ENCODE measurements around the gene KHDRBS2.

Gene KHDRBS2

DNA sequence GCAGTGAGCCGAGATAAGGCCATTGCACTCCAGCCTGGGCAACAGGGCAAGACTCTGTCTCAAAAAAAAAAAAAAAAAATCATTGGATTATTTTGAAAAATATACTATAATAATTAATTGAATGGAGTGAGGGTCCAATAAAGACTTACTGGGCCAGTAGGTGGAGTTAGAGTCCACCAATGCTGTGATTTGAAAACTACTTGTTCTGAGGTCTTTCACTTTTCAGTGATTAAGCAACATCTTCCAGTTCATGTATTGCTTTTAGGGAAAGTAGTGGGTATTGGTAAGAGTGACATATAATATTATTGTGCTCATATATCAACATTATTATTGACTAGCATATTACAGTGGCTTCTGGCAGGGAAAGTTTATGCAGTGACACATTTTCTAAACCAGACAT lies 530.3 kb downstream of the KHDRBS2 start:
- Histone ChIP-seq H3K23ac (ENCODE audit: low read length) (no peak overlapping the region), H2BK5ac (ENCODE audit: low read depth, low read length, poor library complexity) (no peak overlapping the region), H4K91ac (ENCODE audit: low read depth, low read length) (no peak overlapping the region), H4K12ac (ENCODE audit: low read depth, low read length) (no peak overlapping the region), H3K9me3 (ENCODE audit: insufficient read depth, low read depth, low read length) (no peaks in the 10 kb centered on the region), H4K8ac (ENCODE audit: low read depth, low read length) (no peak overlapping the region), H3K79me2 (ENCODE audit: control insufficient read depth, insufficient read depth, low read length, poor library complexity) (no peaks in the 10 kb centered on the region), H3K4ac (ENCODE audit: low read depth, low read length) (no peak overlapping the region), H2BK120ac (ENCODE audit: insufficient read depth, low read length, poor library complexity) (no peak overlapping the region), H2AFZ (ENCODE audit: insufficient read depth, low read length, poor library complexity) (no peak overlapping the region), H3K36me3 (ENCODE audit: control insufficient read depth in 1 of 2, insufficient read depth in 2 of 2, low read length in 2 of 2) (no peaks in the 10 kb centered on the region), H3K4me2 (ENCODE audit: low read length) (no peak overlapping the region), H2AK5ac (ENCODE audit: low read length) (no peak overlapping the region), H2BK12ac (ENCODE audit: low read length) (no peak overlapping the region), H3K79me1 (ENCODE audit: low read length) (no peaks in the 10 kb centered on the region), H3K9ac (ENCODE audit: low read length) (no peak overlapping the region), H3K27ac (ENCODE audit: low read depth, low read length) (no peak overlapping the region), H3K4me3 (ENCODE audit: low read depth, low read length) (no peak overlapping the region), H3K14ac (ENCODE audit: low read length) (no peak overlapping the region), H3K27me3 (ENCODE audit: insufficient read depth, low read length) (no peaks in the 10 kb centered on the region), H3K4me1 (ENCODE audit: control insufficient read depth in 1 of 2, insufficient read depth in 2 of 2, low read length in 2 of 2) (no peaks in the 10 kb centered on the region), H3K18ac (ENCODE audit: low read length) (no peak overlapping the region)
- no CpG with 5 or more reads among the region's 1 CpG for WGBS (ENCODE audit: extremely low coverage, insufficient coverage, insufficient read length)
- no peak for DNase-seq

DNA sequence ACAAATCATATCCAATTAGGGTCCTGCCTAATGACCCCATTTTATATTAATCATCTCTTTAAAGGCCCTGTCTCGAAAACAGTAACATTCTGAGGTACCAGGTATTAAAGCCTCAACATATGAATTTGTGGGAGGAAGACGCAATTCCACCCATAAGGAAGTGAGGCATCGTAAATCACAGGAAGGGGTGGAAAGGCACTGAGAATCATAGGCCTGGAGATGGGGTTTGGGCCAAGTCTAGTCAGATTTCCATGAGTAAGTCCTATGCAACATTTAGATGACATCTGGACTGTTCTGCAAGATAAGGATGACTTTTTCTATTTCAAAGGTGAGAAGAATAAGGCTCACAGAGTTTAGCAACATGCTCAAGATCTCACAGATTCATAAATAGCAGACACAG lies 534.0 kb downstream of the KHDRBS2 start:
- Histone ChIP-seq H2BK120ac (ENCODE audit: insufficient read depth, low read length, poor library complexity) (no peak overlapping the region), H3K79me2 (ENCODE audit: control insufficient read depth, insufficient read depth, low read length, poor library complexity) (no peaks in the 10 kb centered on the region), H3K4me3 (ENCODE audit: low read depth, low read length) (no peak overlapping the region), H3K27ac (ENCODE audit: low read depth, low read length) (no peak overlapping the region), H3K4me1 (ENCODE audit: control insufficient read depth in 1 of 2, insufficient read depth in 2 of 2, low read length in 2 of 2) (no peaks in the 10 kb centered on the region), H3K4ac (ENCODE audit: low read depth, low read length) (no peak overlapping the region), H4K8ac (ENCODE audit: low read depth, low read length) (no peak overlapping the region), H4K12ac (ENCODE audit: low read depth, low read length) (no peak overlapping the region), H2BK12ac (ENCODE audit: low read length) (no peak overlapping the region), H3K27me3 (ENCODE audit: insufficient read depth, low read length) (no peaks in the 10 kb centered on the region), H3K79me1 (ENCODE audit: low read length) (no peaks in the 10 kb centered on the region), H3K36me3 (ENCODE audit: control insufficient read depth in 1 of 2, insufficient read depth in 2 of 2, low read length in 2 of 2) (no peaks in the 10 kb centered on the region), H3K4me2 (ENCODE audit: low read length) (no peak overlapping the region), H3K9ac (ENCODE audit: low read length) (no peak overlapping the region), H3K23ac (ENCODE audit: low read length) (no peak overlapping the region), H4K91ac (ENCODE audit: low read depth, low read length) (no peak overlapping the region), H3K18ac (ENCODE audit: low read length) (no peak overlapping the region), H2AK5ac (ENCODE audit: low read length) (no peak overlapping the region), H2AFZ (ENCODE audit: insufficient read depth, low read length, poor library complexity) (no peak overlapping the region), H3K14ac (ENCODE audit: low read length) (no peak overlapping the region), H2BK5ac (ENCODE audit: low read depth, low read length, poor library complexity) (no peak overlapping the region), H3K9me3 (ENCODE audit: insufficient read depth, low read depth, low read length) (no peaks in the 10 kb centered on the region)
- WGBS (ENCODE audit: extremely low coverage, insufficient coverage, insufficient read length), result no CpG with 5 or more reads among the region's 3 CpGs
- DNase-seq, result no peak

DNA sequence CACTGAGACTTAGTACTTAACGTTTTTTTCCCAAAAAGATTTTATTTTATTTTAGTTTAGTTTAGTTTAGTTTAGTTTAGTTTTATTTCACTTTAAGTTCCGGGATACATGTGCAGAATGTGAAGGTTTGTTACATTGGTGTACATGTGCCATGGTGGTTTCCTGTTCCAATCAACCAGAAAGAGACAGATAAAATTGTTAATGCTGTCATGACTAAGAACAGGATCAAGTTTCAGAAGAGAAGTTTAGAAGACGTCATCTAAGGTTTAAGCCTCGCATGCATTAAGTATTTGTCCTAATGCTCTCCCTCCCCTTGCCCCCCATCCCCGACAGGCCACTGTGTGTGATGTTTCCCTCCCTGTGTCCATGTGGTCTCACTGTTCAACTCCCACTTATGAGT lies 540.0 kb downstream of the KHDRBS2 start:
- no peak overlapping the region for H2BK5ac ChIP-seq (ENCODE audit: low read depth, low read length, poor library complexity)
- H3K4me3 ChIP-seq (ENCODE audit: low read depth, low read length), result no peak overlapping the region
- no peak overlapping the region for H3K18ac ChIP-seq (ENCODE audit: low read length)
- no peaks in the 10 kb centered on the region for H3K79me1 ChIP-seq (ENCODE audit: low read length)
- no peak overlapping the region for H3K14ac ChIP-seq (ENCODE audit: low read length)
- no peaks in the 10 kb centered on the region for H3K79me2 ChIP-seq (ENCODE audit: control insufficient read depth, insufficient read depth, low read length, poor library complexity)
- no peak overlapping the region for H3K4ac ChIP-seq (ENCODE audit: low read depth, low read length)
- no peak overlapping the region for H2AFZ ChIP-seq (ENCODE audit: insufficient read depth, low read length, poor library complexity)
- DNase-seq, result no peak
- no peak overlapping the region for H3K23ac ChIP-seq (ENCODE audit: low read length)
- no peak overlapping the region for H4K12ac ChIP-seq (ENCODE audit: low read depth, low read length)
- no peak overlapping the region for H4K91ac ChIP-seq (ENCODE audit: low read depth, low read length)
- no peaks in the 10 kb centered on the region for H3K36me3 ChIP-seq (ENCODE audit: control insufficient read depth in 1 of 2, insufficient read depth in 2 of 2, low read length in 2 of 2)
- H3K4me1 ChIP-seq (ENCODE audit: control insufficient read depth in 1 of 2, insufficient read depth in 2 of 2, low read length in 2 of 2), result no peaks in the 10 kb centered on the region
- no CpG with 5 or more reads among the region's 5 CpGs for WGBS (ENCODE audit: extremely low coverage, insufficient coverage, insufficient read length)
- no peak overlapping the region for H2BK120ac ChIP-seq (ENCODE audit: insufficient read depth, low read length, poor library complexity)
- no peak overlapping the region for H3K4me2 ChIP-seq (ENCODE audit: low read length)
- H2BK12ac ChIP-seq (ENCODE audit: low read length), result no peak overlapping the region
- H3K9me3 ChIP-seq (ENCODE audit: insufficient read depth, low read depth, low read length), result no peaks in the 10 kb centered on the region
- H3K27ac ChIP-seq (ENCODE audit: low read depth, low read length), result no peak overlapping the region
- H3K9ac ChIP-seq (ENCODE audit: low read length), result no peak overlapping the region
- no peak overlapping the region for H4K8ac ChIP-seq (ENCODE audit: low read depth, low read length)
- H2AK5ac ChIP-seq (ENCODE audit: low read length), result no peak overlapping the region
- no peaks in the 10 kb centered on the region for H3K27me3 ChIP-seq (ENCODE audit: insufficient read depth, low read length)

DNA sequence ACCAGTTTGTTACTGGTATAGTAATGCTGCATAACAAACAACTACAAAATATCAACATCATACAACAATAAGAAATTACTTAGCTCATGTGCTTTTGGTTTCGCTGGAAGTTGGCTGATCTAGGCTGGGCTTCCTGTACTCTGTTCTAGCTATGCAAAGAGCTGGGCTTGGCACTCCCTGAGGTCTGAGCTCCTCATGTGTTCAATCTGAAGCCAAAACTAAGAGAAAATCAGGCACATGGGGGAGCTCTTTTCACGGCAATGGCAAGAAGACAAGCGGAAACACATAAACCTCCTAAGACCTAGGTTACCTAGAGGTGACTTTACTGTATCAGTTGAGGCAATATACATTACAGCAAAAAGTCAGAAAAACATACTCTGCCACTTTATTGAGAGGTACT lies 574.2 kb downstream of the KHDRBS2 start:
- no peak overlapping the region for H4K91ac ChIP-seq (ENCODE audit: low read depth, low read length)
- no peak overlapping the region for H4K8ac ChIP-seq (ENCODE audit: low read depth, low read length)
- no peak overlapping the region for H3K14ac ChIP-seq (ENCODE audit: low read length)
- no peak overlapping the region for H2BK120ac ChIP-seq (ENCODE audit: insufficient read depth, low read length, poor library complexity)
- H3K79me1 ChIP-seq (ENCODE audit: low read length), result no peaks in the 10 kb centered on the region
- no peak overlapping the region for H3K18ac ChIP-seq (ENCODE audit: low read length)
- H3K23ac ChIP-seq (ENCODE audit: low read length), result no peak overlapping the region
- H3K27ac ChIP-seq (ENCODE audit: low read depth, low read length), result no peak overlapping the region
- H3K9ac ChIP-seq (ENCODE audit: low read length), result no peak overlapping the region
- no peaks in the 10 kb centered on the region for H3K4me1 ChIP-seq (ENCODE audit: control insufficient read depth in 1 of 2, insufficient read depth in 2 of 2, low read length in 2 of 2)
- H2AK5ac ChIP-seq (ENCODE audit: low read length), result no peak overlapping the region
- H3K79me2 ChIP-seq (ENCODE audit: control insufficient read depth, insufficient read depth, low read length, poor library complexity), result no peaks in the 10 kb centered on the region
- H4K12ac ChIP-seq (ENCODE audit: low read depth, low read length), result no peak overlapping the region
- no peak overlapping the region for H2AFZ ChIP-seq (ENCODE audit: insufficient read depth, low read length, poor library complexity)
- H3K4ac ChIP-seq (ENCODE audit: low read depth, low read length), result no peak overlapping the region
- H3K36me3 ChIP-seq (ENCODE audit: control insufficient read depth in 1 of 2, insufficient read depth in 2 of 2, low read length in 2 of 2), result no peaks in the 10 kb centered on the region
- no peaks in the 10 kb centered on the region for H3K27me3 ChIP-seq (ENCODE audit: insufficient read depth, low read length)
- WGBS (ENCODE audit: extremely low coverage, insufficient coverage, insufficient read length), result no CpG with 5 or more reads among the region's 3 CpGs
- no peak overlapping the region for H3K4me3 ChIP-seq (ENCODE audit: low read depth, low read length)
- DNase-seq, result no peak
- no peaks in the 10 kb centered on the region for H3K9me3 ChIP-seq (ENCODE audit: insufficient read depth, low read depth, low read length)
- no peak overlapping the region for H3K4me2 ChIP-seq (ENCODE audit: low read length)
- no peak overlapping the region for H2BK12ac ChIP-seq (ENCODE audit: low read length)
- no peak overlapping the region for H2BK5ac ChIP-seq (ENCODE audit: low read depth, low read length, poor library complexity)

Measured in trophoblast cell (in vitro differentiated cells and primary cell).